Upper lobe of left lung (tissue), 4 donors: ENCODE measurements around the gene SPEN.

Experiments used
- POLR2A ChIP-seq, 4 donors: fragments of 450-650 bp; IDR thresholded peaks; one replicate each; pipeline ENCODE4 v1.5.1; 2016 to 2017; ENCODE audit warnings: antibody characterized with exemption in 4 of 4, mild to moderate bottlenecking in 2 of 4
- TF ChIP-seq, protein P1 (sequence below), 6 experiments: fragments of 450-650 bp in 4 of 6; fragments of 200-600 bp in 2 of 6; sonication (generic) in 2 of 6; IDR thresholded peaks; one replicate each; pipeline ENCODE4 v1.5.1; 2016 to 2019; ENCODE audit warnings: antibody characterized with exemption in 6 of 6

DNA sequence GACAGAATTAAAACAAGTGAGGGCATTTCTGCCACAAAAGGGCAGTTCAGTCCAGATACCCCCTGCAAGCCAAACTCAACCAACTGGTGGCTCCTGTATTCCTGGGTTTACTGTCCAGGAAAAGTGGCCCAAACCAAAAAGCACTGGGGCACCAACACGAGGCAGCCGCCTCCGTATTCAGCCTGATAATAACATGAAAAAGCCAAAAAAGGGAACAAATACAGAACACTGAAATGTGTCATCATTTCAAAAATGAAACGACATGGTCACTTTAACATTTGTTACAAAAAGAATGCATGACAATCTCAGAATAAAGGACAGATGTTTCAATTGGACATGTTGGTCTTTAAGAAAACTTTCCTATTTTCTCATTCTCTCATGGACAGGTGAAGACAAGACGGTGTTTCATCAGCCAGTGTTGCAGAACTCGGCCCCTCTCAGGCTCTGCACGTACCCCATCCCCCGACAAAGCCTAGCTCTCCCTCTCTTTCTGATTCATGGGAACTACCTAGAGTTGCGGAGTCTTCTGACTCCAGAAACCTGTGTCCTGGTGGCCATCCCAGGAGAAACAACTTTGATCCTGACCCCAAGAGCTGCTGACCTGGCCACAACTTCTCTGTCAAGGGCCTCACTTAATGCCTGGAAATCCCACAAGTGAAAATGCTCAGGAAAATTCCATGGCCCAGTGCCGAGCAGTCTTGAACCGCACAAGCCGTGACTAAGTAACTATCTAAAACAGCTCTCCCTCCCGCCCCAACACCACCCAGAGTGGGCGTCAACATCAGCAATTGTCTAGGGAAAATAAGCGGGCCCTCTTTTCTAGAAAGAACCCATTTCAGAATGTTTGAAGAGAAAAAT, 101.3 kb downstream of the SPEN start:
- no peak for TF ChIP-seq POLR2A (IDR thresholded peaks at IDR 0.05)
- TF ChIP-seq, protein P1, sequence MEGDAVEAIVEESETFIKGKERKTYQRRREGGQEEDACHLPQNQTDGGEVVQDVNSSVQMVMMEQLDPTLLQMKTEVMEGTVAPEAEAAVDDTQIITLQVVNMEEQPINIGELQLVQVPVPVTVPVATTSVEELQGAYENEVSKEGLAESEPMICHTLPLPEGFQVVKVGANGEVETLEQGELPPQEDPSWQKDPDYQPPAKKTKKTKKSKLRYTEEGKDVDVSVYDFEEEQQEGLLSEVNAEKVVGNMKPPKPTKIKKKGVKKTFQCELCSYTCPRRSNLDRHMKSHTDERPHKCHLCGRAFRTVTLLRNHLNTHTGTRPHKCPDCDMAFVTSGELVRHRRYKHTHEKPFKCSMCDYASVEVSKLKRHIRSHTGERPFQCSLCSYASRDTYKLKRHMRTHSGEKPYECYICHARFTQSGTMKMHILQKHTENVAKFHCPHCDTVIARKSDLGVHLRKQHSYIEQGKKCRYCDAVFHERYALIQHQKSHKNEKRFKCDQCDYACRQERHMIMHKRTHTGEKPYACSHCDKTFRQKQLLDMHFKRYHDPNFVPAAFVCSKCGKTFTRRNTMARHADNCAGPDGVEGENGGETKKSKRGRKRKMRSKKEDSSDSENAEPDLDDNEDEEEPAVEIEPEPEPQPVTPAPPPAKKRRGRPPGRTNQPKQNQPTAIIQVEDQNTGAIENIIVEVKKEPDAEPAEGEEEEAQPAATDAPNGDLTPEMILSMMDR (IDR thresholded peaks at IDR 0.05), result peak in 2 of 6 experiments; percentile 20 to 47
